DMS53 treated with DMSO at 0.1 percent for 48 hours (cell line): ENCODE results near the gene SLC15A1.

Source experiments
- DNase-seq: peaks from one replicate; lab custom pipeline; 2025; ENCODE audit not compliant: unreplicated experiment; lab: John Stamatoyannopoulos, UW

SLC15A1 gene

GRCh38 chr13:98781470-98781869 is 29.0 kb upstream of the SLC15A1 start:
- no peak for DNase-seq

DNA sequence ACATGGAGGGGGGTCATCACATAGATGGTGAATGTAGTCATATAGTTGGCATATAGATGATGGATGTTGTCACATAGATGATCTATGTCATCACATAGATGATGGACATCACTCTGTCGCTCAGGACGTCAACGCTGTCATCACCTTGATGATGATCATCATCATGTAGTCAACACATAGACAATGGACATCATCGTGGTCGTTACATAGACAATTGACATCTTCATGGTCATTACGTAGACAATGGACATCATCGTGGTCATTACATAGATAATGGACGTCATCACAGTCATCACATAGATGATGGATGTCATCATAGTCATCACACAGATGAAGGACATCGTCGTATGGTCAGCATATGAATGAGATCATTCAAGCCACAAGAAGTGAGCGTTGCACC is 28.6 kb upstream of the SLC15A1 start:
- DNase-seq: no peak

GRCh38 chr13:98780451-98780850 is 28.0 kb upstream of the SLC15A1 start:
- DNase-seq: no peak

- DNase-seq: no peak
These were observed 27.2 kb upstream of the SLC15A1 start for GRCh38 chr13:98779695-98780094.

DNA sequence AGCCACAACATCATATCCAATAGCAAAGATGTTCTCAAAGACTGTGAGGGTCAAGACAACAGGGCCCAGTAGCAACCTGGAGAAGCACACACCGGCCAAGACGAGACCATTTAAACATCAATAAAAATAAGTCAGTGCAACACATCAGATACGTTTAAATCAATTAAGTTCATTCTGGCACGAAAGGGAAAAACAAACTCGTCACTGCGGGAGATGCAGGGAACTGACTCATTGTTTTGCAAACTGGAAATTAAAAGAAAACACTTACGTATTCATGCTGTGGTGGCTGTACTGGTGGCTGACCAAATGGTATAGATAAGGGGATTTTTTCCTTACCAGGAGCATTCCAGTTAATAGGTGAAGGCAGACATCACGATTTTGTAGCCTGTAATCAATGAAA is 26.3 kb upstream of the SLC15A1 start:
- DNase-seq: no peak

DNA sequence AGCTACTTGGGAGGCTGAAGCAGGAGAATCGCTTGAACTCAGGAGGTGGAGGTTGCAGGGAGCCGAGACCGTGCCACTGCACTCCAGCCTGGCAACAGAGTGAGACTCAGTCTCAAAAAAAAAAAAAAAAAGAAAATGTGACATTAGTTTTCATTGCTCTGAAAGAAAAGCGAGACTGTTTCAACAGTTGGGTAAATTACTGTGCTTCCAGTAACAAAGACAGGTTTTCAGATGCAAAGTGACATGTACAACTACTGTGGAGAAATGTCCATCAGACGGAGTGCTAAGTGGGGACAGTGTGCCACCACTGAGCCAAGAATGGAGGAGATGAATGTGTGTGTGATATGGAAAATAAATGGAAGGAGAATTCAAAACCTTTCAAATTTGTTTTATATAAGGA is 24.2 kb upstream of the SLC15A1 start:
- no peak for DNase-seq

- DNase-seq: no peak
These were observed 23.5 kb upstream of the SLC15A1 start for GRCh38 chr13:98775844-98776598.

DNA sequence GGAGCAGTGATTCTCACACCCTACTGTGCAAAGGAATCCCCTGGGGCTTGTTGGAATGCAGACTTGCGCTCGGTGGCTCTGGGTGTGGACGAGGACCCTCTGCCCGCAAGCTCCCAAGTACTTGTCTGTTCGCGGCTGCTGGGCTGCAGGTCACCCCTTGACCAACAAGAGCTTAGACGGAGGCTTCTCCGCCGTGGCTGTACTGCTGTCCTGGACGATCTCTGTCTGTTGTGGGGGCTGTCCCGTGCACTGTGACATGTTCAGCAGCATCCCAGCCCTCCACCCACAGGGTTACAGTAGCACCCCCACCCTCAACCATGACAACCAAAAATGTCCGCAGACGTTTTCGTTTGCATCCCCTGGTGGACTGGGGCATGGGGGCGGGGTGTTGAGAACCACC is 22.9 kb upstream of the SLC15A1 start:
- no peak for DNase-seq

- no peak for DNase-seq
These were observed 22.3 kb upstream of the SLC15A1 start for GRCh38 chr13:98774776-98775175.

GRCh38 chr13:98773921-98774320 is 21.4 kb upstream of the SLC15A1 start:
- DNase-seq: no peak

GRCh38 chr13:98772794-98773452 is 20.5 kb upstream of the SLC15A1 start:
- no peak for DNase-seq

GRCh38 chr13:98771838-98772611 is 19.6 kb upstream of the SLC15A1 start:
- DNase-seq: no peak

- no peak for DNase-seq
These were observed 17.3 kb upstream of the SLC15A1 start for GRCh38 chr13:98769736-98770135.

DNA sequence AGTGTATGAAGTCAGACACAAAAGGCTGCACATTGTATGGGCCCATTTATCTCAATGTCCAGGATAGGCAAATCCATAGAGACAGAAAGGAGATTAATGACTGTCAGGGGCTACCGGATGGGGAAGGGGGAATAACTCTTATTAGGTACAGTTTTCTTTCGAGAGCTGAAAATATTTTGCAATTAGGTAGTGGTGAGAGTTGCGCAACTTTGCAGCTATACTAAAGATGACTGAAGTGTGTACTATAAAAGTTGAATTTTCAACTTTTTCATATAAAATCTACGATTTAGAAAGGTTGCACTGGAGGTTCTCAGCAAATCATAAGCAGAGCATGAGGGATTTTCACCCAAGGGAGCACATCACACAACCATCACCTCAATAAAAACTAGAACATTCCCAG is 16.1 kb upstream of the SLC15A1 start:
- DNase-seq: no peak

GRCh38 chr13:98766697-98767096 is 14.2 kb upstream of the SLC15A1 start:
- no peak for DNase-seq

DNA sequence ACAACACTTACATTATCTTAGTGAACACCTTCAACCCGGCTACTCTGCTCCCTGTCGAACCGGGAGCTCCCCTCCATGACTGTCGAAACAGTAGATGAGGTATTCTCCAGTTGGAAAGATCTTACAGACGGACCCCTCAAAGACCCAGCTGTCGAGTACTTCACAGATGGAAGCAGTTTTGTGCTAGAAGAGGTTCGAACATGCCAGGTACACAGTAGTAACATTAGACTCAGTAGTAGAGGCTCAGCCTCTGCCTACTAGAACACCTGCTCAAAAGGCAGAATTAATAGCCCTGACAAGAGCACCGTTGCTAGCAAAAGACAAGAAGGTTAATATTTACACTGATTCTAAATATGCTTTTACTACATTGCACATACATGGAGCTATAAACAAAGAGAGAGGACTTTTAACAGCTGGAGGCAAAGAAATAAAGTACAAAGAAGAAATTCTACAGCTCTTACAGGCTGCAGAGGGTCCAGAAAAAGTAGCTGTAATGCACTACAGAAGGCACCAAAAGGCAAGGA is 13.6 kb upstream of the SLC15A1 start:
- DNase-seq: no peak

GRCh38 chr13:98761986-98762616 is 9.6 kb upstream of the SLC15A1 start:
- no peak for DNase-seq

GRCh38 chr13:98761126-98761985 is 8.9 kb upstream of the SLC15A1 start:
- DNase-seq: no peak

DNA sequence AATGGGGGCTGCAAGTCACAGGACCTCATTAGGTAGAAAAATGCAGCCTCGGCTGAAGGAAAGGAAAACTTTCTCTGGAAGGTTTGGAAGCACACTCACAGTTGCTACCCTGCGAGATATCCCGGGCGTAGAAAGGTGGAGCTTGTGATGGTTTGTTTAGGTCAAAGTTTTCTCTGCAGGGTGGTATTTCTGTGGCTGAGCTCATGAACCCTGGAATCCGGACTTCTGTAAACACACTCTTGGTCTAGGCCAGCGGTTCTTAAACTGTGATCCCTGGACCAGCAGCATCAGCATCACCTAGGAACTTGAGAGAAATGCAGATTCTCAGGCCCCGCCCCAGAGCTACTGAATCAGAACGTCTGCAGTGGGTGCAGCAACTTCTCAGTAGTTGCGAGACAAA is 3.3 kb upstream of the SLC15A1 start:
- DNase-seq: no peak

DNA sequence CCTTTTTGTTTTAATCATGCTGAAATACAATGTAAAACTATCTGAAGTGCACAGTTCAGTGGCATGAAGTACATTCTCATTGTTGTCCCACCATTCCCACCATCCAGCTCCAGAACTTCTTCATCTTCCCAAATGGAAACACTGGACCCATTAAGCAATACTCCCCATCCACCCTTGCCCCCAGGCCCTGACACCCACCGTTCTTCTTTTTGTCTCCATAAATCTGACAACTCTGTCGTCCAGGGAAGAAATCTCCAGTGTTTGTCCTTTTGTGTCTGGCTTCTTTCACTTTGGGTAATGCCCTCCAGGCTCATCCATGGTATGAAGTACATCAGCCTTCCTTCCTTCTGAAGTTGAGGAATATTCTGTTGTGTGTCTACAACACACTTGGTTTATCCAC is 2.6 kb upstream of the SLC15A1 start:
- DNase-seq: no peak
